ENCODE data around the gene SLC41A3.

The SLC41A3 gene

DNA sequence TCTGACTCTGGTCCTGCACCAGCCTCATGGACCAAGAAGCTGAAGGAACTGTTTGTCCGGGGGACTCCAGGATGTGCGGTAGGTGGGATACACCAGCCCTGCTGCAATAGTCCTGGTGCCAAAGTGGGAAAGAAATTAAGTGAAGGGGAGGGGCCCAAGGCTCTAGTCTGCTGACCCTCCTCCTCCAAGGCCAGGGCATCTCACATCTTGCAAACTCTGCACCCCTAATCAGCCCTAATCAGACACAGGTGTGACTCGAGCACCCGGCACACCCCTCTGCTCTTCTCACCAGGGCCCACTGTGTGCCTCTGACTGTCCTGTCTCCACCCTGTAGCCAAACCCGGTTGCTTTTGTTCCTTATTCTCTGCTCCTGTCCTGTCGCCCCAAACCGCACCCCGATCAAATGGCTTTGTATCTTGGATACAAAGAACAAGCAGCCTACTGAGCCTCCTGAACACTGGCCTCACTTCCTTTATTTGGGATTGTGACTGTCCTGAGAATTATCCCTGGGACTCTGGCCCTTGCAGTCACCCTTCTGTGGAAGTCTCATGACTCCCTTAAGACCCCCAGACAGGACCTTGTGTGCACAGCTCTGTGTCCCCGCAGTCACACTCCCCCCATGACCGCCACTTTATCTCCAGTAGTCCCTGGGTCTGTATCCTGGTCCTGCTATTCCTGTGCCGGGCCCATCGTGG, 26.7 kb upstream of the SLC41A3 start:
- no peak overlapping the region for H3K4me2 ChIP-seq (ENCODE audit: low read depth, low read length, poor library complexity, severe bottlenecking)
- H2AFZ ChIP-seq (ENCODE audit: low read length), result no peak overlapping the region
- no peaks in the 10 kb centered on the region for H3F3A ChIP-seq (ENCODE audit: low read depth)
- no peaks in the 10 kb centered on the region for H3K9me2 ChIP-seq (replicated peaks; ENCODE audit: low read depth, low read length)
- no peaks in the 10 kb centered on the region for H3K27me3 ChIP-seq (ENCODE audit: insufficient read depth, low read length, poor library complexity, severe bottlenecking)
- H3K9ac ChIP-seq (ENCODE audit: low read depth, low read length, poor library complexity, severe bottlenecking), result no peak overlapping the region
- TF ChIP-seq, protein P1, sequence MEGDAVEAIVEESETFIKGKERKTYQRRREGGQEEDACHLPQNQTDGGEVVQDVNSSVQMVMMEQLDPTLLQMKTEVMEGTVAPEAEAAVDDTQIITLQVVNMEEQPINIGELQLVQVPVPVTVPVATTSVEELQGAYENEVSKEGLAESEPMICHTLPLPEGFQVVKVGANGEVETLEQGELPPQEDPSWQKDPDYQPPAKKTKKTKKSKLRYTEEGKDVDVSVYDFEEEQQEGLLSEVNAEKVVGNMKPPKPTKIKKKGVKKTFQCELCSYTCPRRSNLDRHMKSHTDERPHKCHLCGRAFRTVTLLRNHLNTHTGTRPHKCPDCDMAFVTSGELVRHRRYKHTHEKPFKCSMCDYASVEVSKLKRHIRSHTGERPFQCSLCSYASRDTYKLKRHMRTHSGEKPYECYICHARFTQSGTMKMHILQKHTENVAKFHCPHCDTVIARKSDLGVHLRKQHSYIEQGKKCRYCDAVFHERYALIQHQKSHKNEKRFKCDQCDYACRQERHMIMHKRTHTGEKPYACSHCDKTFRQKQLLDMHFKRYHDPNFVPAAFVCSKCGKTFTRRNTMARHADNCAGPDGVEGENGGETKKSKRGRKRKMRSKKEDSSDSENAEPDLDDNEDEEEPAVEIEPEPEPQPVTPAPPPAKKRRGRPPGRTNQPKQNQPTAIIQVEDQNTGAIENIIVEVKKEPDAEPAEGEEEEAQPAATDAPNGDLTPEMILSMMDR (conservative IDR thresholded peaks at IDR 0.05; ENCODE audit: low read length), result no peak
- TF ChIP-seq EZH2phosphoT487 (IDR thresholded peaks at IDR 0.05; ENCODE audit: borderline replicate concordance), result no peak
- no peaks in the 10 kb centered on the region for H4K20me1 ChIP-seq (ENCODE audit: insufficient read depth, low read length, poor library complexity, severe bottlenecking)
- no peaks in the 10 kb centered on the region for H3K36me3 ChIP-seq (ENCODE audit: insufficient read depth, low read length)
- H3K4me1 ChIP-seq (ENCODE audit: insufficient read depth, low read length, poor library complexity, severe bottlenecking), result no peaks in the 10 kb centered on the region
- no peaks in the 10 kb centered on the region for H3K79me2 ChIP-seq (ENCODE audit: insufficient read depth, low read length)
- no peak overlapping the region for H3K4me3 ChIP-seq (ENCODE audit: low read length, poor library complexity, severe bottlenecking)
- H3K9me3 ChIP-seq (ENCODE audit: insufficient read depth, low read depth, low read length), result no peaks in the 10 kb centered on the region

DNA sequence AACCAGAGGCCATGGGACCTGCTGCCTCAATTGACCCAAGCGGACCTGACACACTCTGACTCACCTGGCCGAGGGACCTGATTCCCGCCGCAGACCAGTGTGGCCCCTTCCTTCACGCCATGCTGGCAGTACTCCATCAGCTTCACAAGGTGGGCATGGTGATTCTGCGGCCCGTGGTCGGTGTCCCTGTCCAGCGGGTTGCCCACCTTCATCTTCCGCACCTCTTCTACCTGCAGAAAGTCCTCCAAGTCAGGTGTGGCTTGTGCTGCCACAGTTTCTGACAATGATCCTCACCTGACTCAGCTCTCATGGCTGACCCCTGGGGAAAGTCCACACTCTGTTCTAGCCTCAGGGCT, 25.9 kb upstream of the SLC41A3 start:
- no peak overlapping the region for H3K9ac ChIP-seq (ENCODE audit: low read depth, low read length, poor library complexity, severe bottlenecking)
- H3K9me2 ChIP-seq (replicated peaks; ENCODE audit: low read depth, low read length), result no peaks in the 10 kb centered on the region
- no peaks in the 10 kb centered on the region for H4K20me1 ChIP-seq (ENCODE audit: insufficient read depth, low read length, poor library complexity, severe bottlenecking)
- H3K4me1 ChIP-seq (ENCODE audit: insufficient read depth, low read length, poor library complexity, severe bottlenecking), result no peaks in the 10 kb centered on the region
- no peak overlapping the region for H2AFZ ChIP-seq (ENCODE audit: low read length)
- H3K27me3 ChIP-seq (ENCODE audit: insufficient read depth, low read length, poor library complexity, severe bottlenecking), result no peaks in the 10 kb centered on the region
- no peaks in the 10 kb centered on the region for H3K36me3 ChIP-seq (ENCODE audit: insufficient read depth, low read length)
- H3K4me3 ChIP-seq (ENCODE audit: low read length, poor library complexity, severe bottlenecking), result no peak overlapping the region
- no peaks in the 10 kb centered on the region for H3F3A ChIP-seq (ENCODE audit: low read depth)
- H3K4me2 ChIP-seq (ENCODE audit: low read depth, low read length, poor library complexity, severe bottlenecking), result no peak overlapping the region
- no peaks in the 10 kb centered on the region for H3K79me2 ChIP-seq (ENCODE audit: insufficient read depth, low read length)
- no peaks in the 10 kb centered on the region for H3K9me3 ChIP-seq (ENCODE audit: insufficient read depth, low read depth, low read length)
- no peak for TF ChIP-seq EZH2phosphoT487 (IDR thresholded peaks at IDR 0.05; ENCODE audit: borderline replicate concordance)
- TF ChIP-seq, protein P1 (conservative IDR thresholded peaks at IDR 0.05; ENCODE audit: low read length), result no peak

DNA sequence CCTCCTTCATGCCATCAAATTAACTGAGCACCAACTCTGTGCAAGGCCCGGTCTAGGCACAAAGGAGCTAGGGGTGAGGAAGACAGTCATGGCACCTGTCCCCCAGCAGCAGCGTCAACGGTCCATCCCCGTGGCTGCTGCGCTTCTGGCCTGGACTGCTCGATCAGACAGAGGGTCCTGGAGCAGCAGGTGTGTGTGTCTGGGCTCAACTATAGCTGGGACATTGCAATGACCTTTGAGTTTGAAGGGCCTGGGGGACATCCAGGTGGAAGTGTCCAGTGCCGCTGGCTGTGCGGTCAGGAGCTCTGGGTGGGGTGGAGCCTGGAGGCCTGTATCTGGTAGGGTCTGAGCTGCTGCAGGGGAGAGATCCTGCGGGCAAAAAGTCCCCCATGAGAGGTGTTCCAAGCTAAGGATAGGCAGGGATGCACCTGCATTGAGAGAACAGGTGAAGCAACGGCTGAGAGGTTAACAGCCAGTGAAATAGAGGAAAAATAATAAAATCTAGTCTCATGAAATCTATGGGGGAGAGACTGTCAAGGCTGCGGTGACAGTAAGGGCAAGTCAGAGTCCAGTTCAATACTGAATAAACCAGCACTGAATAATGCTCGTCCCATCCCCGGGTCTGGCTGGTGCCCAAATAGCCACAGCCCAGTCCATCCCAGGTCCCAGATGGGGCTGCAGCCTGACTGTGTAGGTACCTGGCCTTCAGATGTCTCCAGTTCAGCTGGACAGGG, 25.4 kb upstream of the SLC41A3 start:
- no peaks in the 10 kb centered on the region for H3F3A ChIP-seq (ENCODE audit: low read depth)
- H4K20me1 ChIP-seq (ENCODE audit: insufficient read depth, low read length, poor library complexity, severe bottlenecking), result no peaks in the 10 kb centered on the region
- no peaks in the 10 kb centered on the region for H3K27me3 ChIP-seq (ENCODE audit: insufficient read depth, low read length, poor library complexity, severe bottlenecking)
- H3K4me1 ChIP-seq (ENCODE audit: insufficient read depth, low read length, poor library complexity, severe bottlenecking), result no peaks in the 10 kb centered on the region
- H2AFZ ChIP-seq (ENCODE audit: low read length), result no peak overlapping the region
- no peak overlapping the region for H3K4me2 ChIP-seq (ENCODE audit: low read depth, low read length, poor library complexity, severe bottlenecking)
- no peaks in the 10 kb centered on the region for H3K36me3 ChIP-seq (ENCODE audit: insufficient read depth, low read length)
- no peak overlapping the region for H3K9ac ChIP-seq (ENCODE audit: low read depth, low read length, poor library complexity, severe bottlenecking)
- no peaks in the 10 kb centered on the region for H3K9me2 ChIP-seq (replicated peaks; ENCODE audit: low read depth, low read length)
- no peak for TF ChIP-seq EZH2phosphoT487 (IDR thresholded peaks at IDR 0.05; ENCODE audit: borderline replicate concordance)
- TF ChIP-seq, protein P1 (conservative IDR thresholded peaks at IDR 0.05; ENCODE audit: low read length), result no peak
- no peaks in the 10 kb centered on the region for H3K79me2 ChIP-seq (ENCODE audit: insufficient read depth, low read length)
- H3K4me3 ChIP-seq (ENCODE audit: low read length, poor library complexity, severe bottlenecking), result no peak overlapping the region
- H3K9me3 ChIP-seq (ENCODE audit: insufficient read depth, low read depth, low read length), result no peaks in the 10 kb centered on the region

All from Loucy (cell line).